HG02610 (cell line): ENCODE measurements around the gene DOK7.

ENCODE experiments used
- ATAC-seq: cut with Tn5 transposase; IDR thresholded peaks from one replicate; pipeline ENCODE4 v1.9.1; 2021; ENCODE audit warnings: mild to moderate bottlenecking, moderate library complexity; ENCODE audit not compliant: unreplicated experiment

The DOK7 gene

DNA sequence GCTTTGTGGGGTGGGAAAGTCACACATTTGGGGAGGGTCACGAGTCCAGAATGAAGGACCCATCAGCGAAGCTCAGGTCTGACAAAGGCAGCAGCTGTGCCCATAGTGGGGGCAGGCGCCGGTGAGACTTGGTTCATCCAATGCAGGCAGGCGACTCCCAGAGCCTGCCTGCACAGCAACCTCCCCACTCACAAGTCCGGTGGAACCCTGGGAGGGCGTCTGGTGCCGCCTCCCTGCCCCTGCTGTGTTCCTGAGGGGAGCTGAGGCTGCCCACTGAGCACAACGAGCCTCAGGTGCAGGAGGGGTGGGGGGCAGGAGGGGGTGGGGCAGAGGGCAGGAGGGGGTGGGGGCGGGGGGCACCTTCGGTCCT lies 55.4 kb downstream of the DOK7 start:
- no peak for ATAC-seq

DNA sequence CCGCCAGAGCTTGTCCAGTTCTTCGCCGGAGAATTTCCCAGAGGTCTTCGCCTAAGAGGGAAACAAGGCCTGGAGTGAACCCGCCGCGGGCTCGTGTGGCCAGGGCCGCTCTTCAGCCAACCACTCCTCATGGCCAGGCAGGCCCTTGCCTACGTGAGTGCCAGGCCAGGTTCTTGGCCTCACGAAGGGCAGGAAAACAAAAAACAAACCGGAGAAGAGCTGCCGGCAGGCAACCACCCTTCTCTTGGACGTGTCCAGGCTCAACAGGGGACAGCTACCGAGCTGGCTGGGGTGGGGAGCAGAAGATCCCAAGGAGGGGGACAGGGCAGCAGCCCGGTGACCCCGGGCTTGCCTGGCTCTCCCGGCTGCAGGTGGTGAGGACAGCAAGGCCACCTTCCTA lies 55.8 kb downstream of the DOK7 start:
- ATAC-seq, result no peak

- ATAC-seq, result no peak
These were observed 56.6 kb downstream of the DOK7 start for GRCh38 chr4:3519468-3520264.

GRCh38 chr4:3520276-3520675 lies 57.2 kb downstream of the DOK7 start:
- no peak for ATAC-seq

DNA sequence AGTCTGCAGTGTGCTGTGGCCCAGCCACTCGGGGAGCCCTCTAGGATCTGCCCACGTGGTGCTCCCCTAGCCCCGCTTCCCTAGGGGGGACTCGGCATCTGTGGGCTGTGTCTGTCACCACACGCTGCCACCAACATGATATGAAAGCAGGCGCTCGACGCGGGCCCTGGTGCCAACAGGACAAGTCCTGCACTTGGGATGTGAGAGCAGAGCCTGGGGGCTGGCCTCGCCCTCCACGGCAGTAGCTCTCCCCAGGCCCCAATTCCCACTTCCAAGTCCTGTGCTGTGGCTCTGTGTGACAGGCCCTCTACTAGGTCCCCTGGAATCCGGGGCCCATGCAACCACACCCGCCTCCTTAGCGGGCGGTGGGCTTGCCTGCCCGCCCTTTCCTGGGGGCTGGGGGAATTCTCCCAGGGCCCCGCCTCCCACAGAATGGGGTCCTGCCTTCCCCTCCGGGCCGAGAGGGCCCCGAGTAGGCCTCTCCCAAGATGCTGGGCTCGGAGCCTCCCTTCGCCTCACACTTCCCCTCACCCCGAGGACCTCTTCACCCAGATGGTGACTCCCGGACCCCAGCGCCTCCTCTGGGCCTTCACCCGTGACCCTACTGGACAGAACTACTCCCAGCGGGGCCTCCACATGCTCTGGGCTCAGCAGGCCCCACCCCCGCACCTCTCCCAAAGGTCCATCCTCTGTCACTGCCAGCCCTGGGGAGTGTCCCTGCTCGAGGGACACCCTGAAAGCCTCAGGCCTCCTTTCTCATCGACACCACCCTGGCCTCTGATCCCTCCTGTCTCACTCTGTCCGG lies 57.9 kb downstream of the DOK7 start:
- ATAC-seq, result no peak

DNA sequence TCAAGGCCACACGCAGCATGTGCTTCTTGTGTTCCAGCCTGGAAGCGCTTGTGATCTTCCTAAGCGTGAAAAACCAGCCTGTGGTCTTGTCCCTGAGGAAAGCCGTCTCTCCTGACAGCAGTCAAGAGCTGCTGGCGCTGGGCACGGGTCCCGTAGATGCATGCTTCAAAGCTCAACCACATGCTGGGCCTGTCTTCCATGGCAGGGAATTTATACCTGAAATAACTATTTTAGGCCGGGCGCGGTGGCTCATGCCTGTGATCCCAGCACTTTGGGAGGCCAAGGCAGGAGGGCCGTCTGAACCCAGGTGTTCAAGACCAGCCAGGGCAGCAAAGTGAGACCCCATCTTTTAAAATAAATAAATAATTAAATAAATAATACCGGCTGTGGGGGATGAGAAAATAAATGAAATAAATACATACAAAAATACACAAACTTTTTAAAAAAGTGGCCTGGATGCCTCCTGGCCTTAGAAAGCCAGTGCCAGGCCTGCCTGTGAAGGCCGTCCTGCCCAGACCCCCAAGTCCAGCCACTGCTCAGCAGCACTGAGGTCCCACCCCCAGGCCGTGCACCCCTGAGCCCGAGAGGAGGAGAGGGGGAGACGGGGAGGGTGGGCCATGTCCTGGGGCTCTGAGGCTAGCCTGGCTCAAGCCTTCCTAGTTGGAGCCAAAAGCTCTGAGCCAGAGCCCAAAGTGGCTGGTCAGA lies 58.7 kb downstream of the DOK7 start:
- ATAC-seq, result no peak

- ATAC-seq, result no peak
These were observed 59.2 kb downstream of the DOK7 start for GRCh38 chr4:3522326-3522640.

GRCh38 chr4:3522651-3523050 lies 59.5 kb downstream of the DOK7 start:
- no peak for ATAC-seq

GRCh38 chr4:3523146-3523627 lies 60.1 kb downstream of the DOK7 start:
- no peak for ATAC-seq

- ATAC-seq, result no peak
These were observed 60.6 kb downstream of the DOK7 start for GRCh38 chr4:3523628-3524221.

DNA sequence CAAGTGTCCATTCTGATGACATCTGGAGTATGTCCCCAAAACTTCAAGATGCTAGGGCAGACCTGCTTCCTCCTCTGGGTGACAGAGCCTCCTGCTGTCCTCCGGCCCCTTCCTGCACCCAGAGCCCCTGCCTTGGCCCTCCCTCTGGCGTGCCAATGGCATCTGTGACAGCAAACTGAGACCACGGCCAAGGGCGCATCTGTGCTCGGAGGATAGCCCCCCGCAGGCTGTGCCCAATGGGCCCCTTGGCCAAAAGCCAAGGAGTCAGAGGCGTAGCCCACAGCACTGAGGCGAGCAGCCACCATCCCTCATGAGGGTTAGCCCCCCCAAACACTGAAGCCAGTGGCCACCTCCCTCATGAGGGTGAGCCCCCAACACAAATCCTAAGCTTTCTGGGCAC lies 61.2 kb downstream of the DOK7 start:
- no peak for ATAC-seq

- no peak for ATAC-seq
These were observed 61.8 kb downstream of the DOK7 start for GRCh38 chr4:3524920-3525319.

- no peak for ATAC-seq
These were observed 62.7 kb downstream of the DOK7 start for GRCh38 chr4:3525532-3526430.

DNA sequence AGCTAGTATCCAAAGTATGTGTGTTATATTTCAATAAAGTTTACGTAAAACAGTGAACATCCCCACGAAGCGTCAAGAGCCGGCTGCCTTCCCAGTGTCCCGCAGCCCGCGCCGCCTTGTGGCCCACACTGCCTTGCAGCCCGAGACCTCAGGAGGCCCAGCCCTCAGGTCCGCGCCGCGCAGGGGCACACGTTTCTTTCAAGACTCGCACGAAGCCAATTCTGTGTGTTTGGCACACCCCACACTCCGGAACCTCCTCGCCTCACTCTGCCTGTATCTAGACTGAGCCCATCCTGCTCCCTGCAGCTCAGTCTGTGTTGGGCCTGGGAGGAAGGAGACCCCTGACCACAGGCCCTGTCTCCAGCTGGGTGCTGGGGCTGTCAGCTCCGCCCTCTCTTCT lies 63.4 kb downstream of the DOK7 start:
- no peak for ATAC-seq

GRCh38 chr4:3527101-3527913 lies 64.2 kb downstream of the DOK7 start:
- no peak for ATAC-seq

GRCh38 chr4:3527914-3528876 lies 65.1 kb downstream of the DOK7 start:
- no peak for ATAC-seq

GRCh38 chr4:3529363-3529762 lies 66.3 kb downstream of the DOK7 start:
- no peak for ATAC-seq

DNA sequence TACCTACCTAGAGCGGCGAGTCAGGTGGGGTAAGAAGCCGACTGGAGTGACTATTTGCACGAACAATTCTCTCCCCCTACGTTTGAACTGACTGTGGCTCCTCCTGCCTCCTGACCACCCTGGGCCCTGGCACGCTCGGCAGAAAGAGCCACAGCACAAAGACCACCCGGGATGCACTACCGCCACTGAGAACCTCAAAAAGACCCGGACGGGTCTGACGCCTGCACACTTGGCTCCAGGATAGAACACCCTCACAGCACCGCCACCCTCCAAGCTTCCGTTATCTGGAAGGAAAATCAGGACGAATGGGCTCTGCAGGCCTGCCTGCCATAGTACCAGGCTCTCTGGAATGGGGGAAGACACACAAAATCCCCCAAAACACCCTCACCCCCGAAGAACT lies 66.9 kb downstream of the DOK7 start:
- no peak for ATAC-seq
